ENCODE data around the gene PPOX. TPM values are rescaled to one million over a fixed set of nuclear protein-coding genes. Genes with fewer than 3 reads are reported as not detected.

The PPOX gene
- total RNA-seq, 1 experiment from 2014 or later: 30.3 TPM

DNA sequence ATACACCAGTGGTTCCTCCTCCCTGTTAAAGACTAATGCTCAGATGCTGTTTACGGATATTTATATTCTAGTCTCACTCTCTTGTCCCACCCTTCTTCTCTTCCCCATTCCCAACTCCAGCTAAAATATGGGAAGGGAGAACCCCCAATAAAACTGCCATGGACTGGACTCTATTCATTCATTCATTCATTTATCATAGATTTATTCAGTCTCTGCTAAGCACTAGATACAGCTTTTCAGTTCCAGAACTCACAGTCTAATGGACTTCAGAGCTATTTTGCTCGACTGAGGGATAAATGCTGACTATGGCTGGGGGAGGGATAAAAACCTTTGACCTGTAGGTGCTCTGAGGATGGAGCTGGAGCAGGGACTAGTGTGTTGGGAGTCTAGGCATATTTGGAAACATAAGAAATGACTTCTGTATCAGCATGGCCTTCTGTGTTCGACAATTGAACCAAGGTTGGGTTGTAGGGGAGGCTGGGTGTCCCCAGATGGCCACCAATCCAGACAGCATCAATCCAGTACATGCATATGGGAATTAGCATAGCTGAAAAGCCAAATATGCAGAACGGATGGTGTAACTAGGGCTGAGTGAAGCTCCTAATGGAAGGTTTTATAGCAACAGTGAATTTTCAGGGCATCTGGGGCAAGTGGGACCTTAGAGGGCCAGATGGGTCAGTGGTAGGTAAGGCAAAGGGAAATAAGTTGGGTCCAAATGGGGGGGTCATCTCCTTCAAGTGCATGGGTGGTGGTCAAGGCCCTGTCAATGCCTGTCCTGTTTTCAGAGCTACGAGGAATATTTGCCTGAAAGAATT, 53.1 kb downstream of the PPOX start:
- H3K36me3 Mint-ChIP-seq (ENCODE audit: insufficient read depth, unreplicated experiment): peaks cover 18% of the 10 kb centered on the region
- BruUV-seq (replicated peaks): no TSS peak
- H3K4me1 Mint-ChIP-seq (ENCODE audit: insufficient read depth, unreplicated experiment): peaks cover 6% of the 10 kb centered on the region
- intact Hi-C loops (cut with micrococcal nuclease): no loop called here
- no peak for DNase-seq (ENCODE audit: unreplicated experiment)
- POLR2A ChIA-PET: interaction anchor here (0.8 to 2.0 kb wide), 5 partner anchors 8 to 95 kb away, joined by 4 to 7 read pairs (median 5); partner anchors contain the start of genes NDUFS2 and SDHC
- no peak overlapping the region for H3K27ac Mint-ChIP-seq (ENCODE audit: low read depth, unreplicated experiment)
- no peaks in the 10 kb centered on the region for H3K27me3 Mint-ChIP-seq (ENCODE audit: insufficient read depth, unreplicated experiment)
- CTCF ChIA-PET: interaction anchor here (0.9 to 18.5 kb wide), 8 partner anchors 7 to 166 kb away, joined by 3 to 444 read pairs (median 104); partner anchors contain the start of genes NDUFS2 and TOMM40L
- H3K4me3 Mint-ChIP-seq (ENCODE audit: unreplicated experiment): no peak overlapping the region
- no peaks in the 10 kb centered on the region for H3K9me3 Mint-ChIP-seq (ENCODE audit: unreplicated experiment)
- TF ChIP-seq, protein P1, sequence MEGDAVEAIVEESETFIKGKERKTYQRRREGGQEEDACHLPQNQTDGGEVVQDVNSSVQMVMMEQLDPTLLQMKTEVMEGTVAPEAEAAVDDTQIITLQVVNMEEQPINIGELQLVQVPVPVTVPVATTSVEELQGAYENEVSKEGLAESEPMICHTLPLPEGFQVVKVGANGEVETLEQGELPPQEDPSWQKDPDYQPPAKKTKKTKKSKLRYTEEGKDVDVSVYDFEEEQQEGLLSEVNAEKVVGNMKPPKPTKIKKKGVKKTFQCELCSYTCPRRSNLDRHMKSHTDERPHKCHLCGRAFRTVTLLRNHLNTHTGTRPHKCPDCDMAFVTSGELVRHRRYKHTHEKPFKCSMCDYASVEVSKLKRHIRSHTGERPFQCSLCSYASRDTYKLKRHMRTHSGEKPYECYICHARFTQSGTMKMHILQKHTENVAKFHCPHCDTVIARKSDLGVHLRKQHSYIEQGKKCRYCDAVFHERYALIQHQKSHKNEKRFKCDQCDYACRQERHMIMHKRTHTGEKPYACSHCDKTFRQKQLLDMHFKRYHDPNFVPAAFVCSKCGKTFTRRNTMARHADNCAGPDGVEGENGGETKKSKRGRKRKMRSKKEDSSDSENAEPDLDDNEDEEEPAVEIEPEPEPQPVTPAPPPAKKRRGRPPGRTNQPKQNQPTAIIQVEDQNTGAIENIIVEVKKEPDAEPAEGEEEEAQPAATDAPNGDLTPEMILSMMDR (IDR thresholded peaks at IDR 0.05; ENCODE audit: unreplicated experiment): no peak

DNA sequence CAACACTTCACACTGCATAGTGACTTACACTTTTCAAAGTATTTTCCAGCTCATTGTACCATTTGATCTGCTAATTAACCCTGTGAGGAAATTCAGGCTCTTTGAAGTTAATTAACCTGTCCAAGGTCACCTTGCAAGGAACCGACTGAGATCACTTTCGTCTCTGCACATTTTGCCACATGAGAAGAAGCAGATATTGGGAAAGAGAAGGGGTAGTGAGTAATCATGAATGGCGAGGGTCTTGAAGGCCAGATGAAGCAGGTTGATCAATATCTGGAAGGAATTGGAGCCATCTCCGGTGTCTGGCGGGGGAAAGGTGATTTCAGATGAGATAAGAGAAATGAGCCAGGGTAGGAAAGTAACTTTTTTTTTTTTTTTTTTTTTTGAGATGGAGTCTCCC, 53.8 kb downstream of the PPOX start:
- intact Hi-C loops (cut with micrococcal nuclease): loop anchor here (10.0 kb wide), 1 partner anchor 515 kb away; no protein-coding TSS in a partner anchor
- POLR2A ChIA-PET: interaction anchor here (0.8 to 2.0 kb wide), 4 partner anchors 12 to 94 kb away, joined by 4 to 7 read pairs (median 6); partner anchors contain the start of genes NDUFS2 and SDHC
- Mint-ChIP-seq H3K27me3 (ENCODE audit: insufficient read depth, unreplicated experiment) (no peaks in the 10 kb centered on the region), H3K4me3 (ENCODE audit: unreplicated experiment) (no peak overlapping the region), H3K27ac (ENCODE audit: low read depth, unreplicated experiment) (no peak overlapping the region), H3K4me1 (ENCODE audit: insufficient read depth, unreplicated experiment) (peaks cover 6% of the 10 kb centered on the region), H3K9me3 (ENCODE audit: unreplicated experiment) (no peaks in the 10 kb centered on the region), H3K36me3 (ENCODE audit: insufficient read depth, unreplicated experiment) (peaks cover 11% of the 10 kb centered on the region)
- BruUV-seq (replicated peaks): no TSS peak
- TF ChIP-seq, protein P1 (IDR thresholded peaks at IDR 0.05; ENCODE audit: unreplicated experiment): no peak
- no peak for DNase-seq (ENCODE audit: unreplicated experiment)
- CTCF ChIA-PET: interaction anchor here (0.5 to 18.5 kb wide), 9 partner anchors 9 to 165 kb away, joined by 3 to 444 read pairs (median 5); partner anchors contain the start of gene NDUFS2

Other genes with a start within 250 kb of the PPOX start
- gene ITLN2, start 211.6 kb upstream of the PPOX start, total RNA-seq (2022): 0.27 TPM in 1 of 2 replicates, not detected in the other
- gene F11R, start 145.3 kb upstream of the PPOX start, total RNA-seq (2022): 73.6 and 76.8 TPM in 2 replicates
- 35.2 and 48.0 TPM in 2 replicates for gene TSTD1, start 127.5 kb upstream of the PPOX start, total RNA-seq (2022)
- gene USF1, start 120.4 kb upstream of the PPOX start, total RNA-seq (2022): 48.8 and 52.8 TPM in 2 replicates
- gene ARHGAP30, start 96.5 kb upstream of the PPOX start, total RNA-seq (2022): 0.34 and 0.58 TPM in 2 replicates
- 7.0 and 11.2 TPM in 2 replicates for gene NECTIN4, start 76.9 kb upstream of the PPOX start, total RNA-seq (2022)
- not detected in 2 replicates for gene KLHDC9, start 68.1 kb upstream of the PPOX start, total RNA-seq (2022)
- gene PFDN2, start 48.4 kb upstream of the PPOX start, total RNA-seq (2022): 514 and 683 TPM in 2 replicates
- 73.4 and 75.4 TPM in 2 replicates for gene NIT1, start 48.3 kb upstream of the PPOX start, total RNA-seq (2022)
- gene DEDD, start 33.8 kb upstream of the PPOX start, total RNA-seq (2022): 63.1 and 73.6 TPM in 2 replicates
- 123 and 125 TPM in 2 replicates for gene UFC1, start 12.4 kb upstream of the PPOX start, total RNA-seq (2022)
- 33.8 and 36.6 TPM in 2 replicates for gene USP21, start 6.9 kb upstream of the PPOX start, total RNA-seq (2022)
- gene B4GALT3, start 11.1 kb downstream of the PPOX start, total RNA-seq (2022): 50.0 and 51.7 TPM in 2 replicates
- not detected in 2 replicates for gene ADAMTS4, start 32.6 kb downstream of the PPOX start, total RNA-seq (2022)
- 139 and 149 TPM in 2 replicates for gene NDUFS2, start 35.9 kb downstream of the PPOX start, total RNA-seq (2022)
- 1.0 and 2.1 TPM in 2 replicates for gene FCER1G, start 48.9 kb downstream of the PPOX start, total RNA-seq (2022)
- gene APOA2, start 57.2 kb downstream of the PPOX start, total RNA-seq (2022): not detected in 2 replicates
- gene TOMM40L, start 59.6 kb downstream of the PPOX start, total RNA-seq (2022): 10.0 and 12.3 TPM in 2 replicates
- not detected in 2 replicates for gene NR1I3, start 71.8 kb downstream of the PPOX start, total RNA-seq (2022)
- not detected in 2 replicates for gene PCP4L1, start 92.3 kb downstream of the PPOX start, total RNA-seq (2022)
- gene MPZ, start 143.5 kb downstream of the PPOX start, total RNA-seq (2022): 0.29 and 0.37 TPM in 2 replicates
- gene SDHC, start 148.0 kb downstream of the PPOX start, total RNA-seq (2022): 204 and 224 TPM in 2 replicates
- not detected in 2 replicates for gene CFAP126, start 201.4 kb downstream of the PPOX start, total RNA-seq (2022)

All from MCF 10A (cell line).